ENCODE data around the gene TTN. TPM values are rescaled to one million over a fixed set of nuclear protein-coding genes. Genes with fewer than 3 reads are reported as not detected.

Gene TTN
- total and polyA plus RNA-seq, 2 of the 4 experiments (the other 2 are of a cell fraction), result 0.02 to 0.18 TPM

GRCh38 chr2:178589335-178589734, 217.9 kb downstream of the TTN start:
- Histone ChIP-seq H3K36me3 (ENCODE audit: control insufficient read depth, insufficient read depth, low read length) (no peaks in the 10 kb centered on the region), H3K23ac (ENCODE audit: low read depth, low read length) (no peak overlapping the region), H2AK9ac (replicated peaks; ENCODE audit: low read depth, low read length, poor library complexity) (no peak overlapping the region), H4K5ac (ENCODE audit: low read depth, low read length) (no peak overlapping the region), H3K4ac (ENCODE audit: low read depth, low read length) (no peak overlapping the region), H3K27ac (ENCODE audit: insufficient read depth, low read length) (no peak overlapping the region), H3K9me1 (ENCODE audit: insufficient read depth, low read length) (no peaks in the 10 kb centered on the region; the same call in 1 of the 2 replicates), H3K56ac (ENCODE audit: extremely low read depth, insufficient read depth, low read length) (no peak overlapping the region), H4K91ac (ENCODE audit: insufficient read depth, low read depth, low read length) (no peak overlapping the region), H4K20me1 (ENCODE audit: insufficient read depth, low read length) (no peaks in the 10 kb centered on the region), H3K9me3 (ENCODE audit: control insufficient read depth, insufficient read depth, low read length) (no peaks in the 10 kb centered on the region), H3K18ac (ENCODE audit: low read depth, low read length) (no peak overlapping the region), H3K4me2 (ENCODE audit: low read depth, low read length) (no peak overlapping the region), H2BK15ac (ENCODE audit: low read depth, low read length) (no peak overlapping the region), H2AK5ac (ENCODE audit: low read depth, low read length) (no peak overlapping the region), H3K14ac (replicated peaks; ENCODE audit: low read depth, low read length) (no peak overlapping the region), H3K27me3 (ENCODE audit: control insufficient read depth, insufficient read depth, low read length) (no peaks in the 10 kb centered on the region), H2BK20ac (ENCODE audit: low read depth, low read length) (no peak overlapping the region), H3K79me1 (ENCODE audit: low read depth in 1 of 2, low read length in 2 of 2) (no peaks in the 10 kb centered on the region), H4K8ac (ENCODE audit: low read depth in 2 of 2, low read length in 2 of 2) (no peak overlapping the region), H2BK120ac (ENCODE audit: low read depth, low read length) (no peak overlapping the region), H2BK5ac (ENCODE audit: low read depth, low read length, poor library complexity, severe bottlenecking) (no peak overlapping the region), H3K4me3 (ENCODE audit: insufficient read depth, low read depth, low read length) (no peak overlapping the region), H3K9ac (ENCODE audit: low read depth, low read length) (no peak overlapping the region), H2AFZ (replicated peaks; ENCODE audit: low read length, poor library complexity) (no peak overlapping the region), H3K4me1 (ENCODE audit: control insufficient read depth, insufficient read depth, low read length) (no peaks in the 10 kb centered on the region)
- WGBS, 2 experiments (ENCODE audit: extremely low coverage in 2 of 2, insufficient read length in 1 of 2), result 86% methylated on average over 1 of the region's 2 CpGs; no CpG with 5 or more reads in 1 of the 2 experiments
- ATAC-seq (ENCODE audit: low read depth) (no peak), DNase-seq (no peak)
- no TSS peak for BruUV-seq (replicated peaks)
- CTCF ChIA-PET, result no interaction called here
- intact Hi-C loops (cut with micrococcal nuclease) (no loop called here), dilution Hi-C loops (cut with HindIII; ENCODE audit: low sequenced_read_pairs, unreplicated experiment) (no loop called here), in situ Hi-C loops (cut with MboI; ENCODE audit: low sequenced_read_pairs) (no loop called here)
- TF ChIP-seq RCOR1 (IDR thresholded peaks at IDR 0.05; ENCODE audit: insufficient replicate concordance, low read length), result no peak
- TF ChIP-seq MAZ (IDR thresholded peaks at IDR 0.05; ENCODE audit: borderline replicate concordance, low read depth, low read length), result no peak
- TF ChIP-seq RAD21 (IDR thresholded peaks at IDR 0.05; ENCODE audit: low read length), result no peak
- TF ChIP-seq RFX5 (IDR thresholded peaks at IDR 0.05; ENCODE audit: low read depth, low read length), result no peak
- TF ChIP-seq MAFK (IDR thresholded peaks at IDR 0.05; ENCODE audit: low read depth, low read length), result no peak
- no peak for TF ChIP-seq CTCF (conservative IDR thresholded peaks at IDR 0.05; ENCODE audit: low read depth, low read length)
- TF ChIP-seq CEBPB (IDR thresholded peaks at IDR 0.05; ENCODE audit: low read depth, low read length), result no peak
- no peak for TF ChIP-seq ELK1 (IDR thresholded peaks at IDR 0.05; ENCODE audit: borderline replicate concordance, low read depth, low read length)
- TF ChIP-seq CHD1 (IDR thresholded peaks at IDR 0.05; ENCODE audit: low read depth, low read length), result no peak
- no peak for TF ChIP-seq NFE2L2 (IDR thresholded peaks at IDR 0.05; ENCODE audit: low read depth, low read length)
- no peak for TF ChIP-seq MXI1 (IDR thresholded peaks at IDR 0.05; ENCODE audit: borderline replicate concordance, low read depth, low read length)
- no peak for TF ChIP-seq FOS (IDR thresholded peaks at IDR 0.05; ENCODE audit: low read depth, low read length)
- TF ChIP-seq USF2 (IDR thresholded peaks at IDR 0.05; ENCODE audit: low read depth, low read length), result no peak
- no peak for TF ChIP-seq BHLHE40 (IDR thresholded peaks at IDR 0.05; ENCODE audit: low read depth, low read length)
- TF ChIP-seq SMC3 (IDR thresholded peaks at IDR 0.05; ENCODE audit: low read depth, low read length), result no peak
- POLR2A ChIA-PET (ENCODE audit: unreplicated experiment), result no interaction called here

All from IMR-90 (cell line).